Body of pancreas (tissue), 4 donors: ENCODE results near the gene SFXN5. TPM values are rescaled to one million over a fixed set of nuclear protein-coding genes. Genes with fewer than 3 reads are reported as not detected.

Source experiments
- ATAC-seq: fragments of 150-250 bp; one replicate; pipeline ENCODE4 v1.9.1; 2016
- DNase-seq, 4 donors: peaks; one replicate each; pipeline ENCODE4 v3.0.0-alpha.2; 2019
- H3K27ac ChIP-seq, 4 donors: fragments of 200-600 bp; sonication (generic); 1 replicate in 3 of 4; 2 replicates in 1 of 4; pipeline versions ENCODE4 v1.5.1 to v1.6.1; 2016 to 2019; ENCODE audit warnings: mild to moderate bottlenecking in 1 of 4, mixed read lengths in 1 of 4, moderate library complexity in 1 of 4
- H3K27me3 ChIP-seq, 2 donors: fragments of 200-600 bp; sonication (generic); one replicate each; pipeline ENCODE4 v1.6.0; 2016; ENCODE audit warnings: mild to moderate bottlenecking in 1 of 2
- H3K36me3 ChIP-seq, 2 donors: fragments of 200-600 bp; sonication (generic); replicated peaks in 1 of 2; 2 replicates each; pipeline ENCODE4 v1.5.1; 2016; ENCODE audit warnings: low read depth in 2 of 2; ENCODE audit not compliant: insufficient read depth in 1 of 2
- H3K4me1 ChIP-seq: fragments of 200-600 bp; sonication (generic); one replicate; pipeline ENCODE4 v1.6.0; 2016
- H3K4me3 ChIP-seq, 2 donors: fragments of 200-600 bp; sonication (generic); 1 replicate in 1 of 2; 2 replicates in 1 of 2; pipeline ENCODE4 v1.5.1; 2016 to 2019
- H3K9me3 ChIP-seq, 3 donors: fragments of 200-600 bp; sonication (generic); 1 replicate in 2 of 3; 2 replicates in 1 of 3; pipeline ENCODE4 v1.5.1; 2016
- CTCF ChIP-seq, 7 experiments: fragments of 450-650 bp in 4 of 7; fragments of 200-600 bp in 3 of 7; sonication (generic) in 3 of 7; IDR thresholded peaks; one replicate each; pipeline ENCODE4 v1.5.1; 2016 to 2019; ENCODE audit warnings: antibody characterized with exemption in 7 of 7
- POLR2A ChIP-seq, 3 donors: fragments of 450-650 bp; IDR thresholded peaks; one replicate each; pipeline ENCODE4 v1.6.1; 2016; ENCODE audit warnings: antibody characterized with exemption in 3 of 3, mild to moderate bottlenecking in 2 of 3
- WGBS, 2 donors: methylation state at CpG; one replicate each; pipeline ENCODE4 v1.1.5; 2017; 5-methylcytosine and 5-hydroxymethylcytosine counted together
- intact Hi-C: fragments of 100-400 bp; cut with DNase I; formaldehyde crosslinking; loops from one replicate; pipeline ENCODE4 v1.15.1; 2023
- total RNA-seq, 2 donors: library from RNA; depleted of rRNA; stranded (reverse); fragments of >200 nt; gene quantifications; one replicate each; pipeline ENCODE4 v1.1.0, GENCODE V29; 2016

SFXN5 gene
- total RNA-seq, 2 donors from 2014 or later: 4.3 to 5.4 TPM

- H3K4me3 ChIP-seq: no peak overlapping the region
- H3K4me1 ChIP-seq: no peaks in the 10 kb centered on the region
- WGBS, 2 donors: 70 to 73% methylated on average over 8 of the region's 8 CpGs
- intact Hi-C loops: loop anchor here (5.0 kb wide), 2 partner anchors 170 to 185 kb away; no protein-coding TSS in a partner anchor
- ATAC-seq (no peak), DNase-seq (no peak)
- TF ChIP-seq CTCF (IDR thresholded peaks at IDR 0.05): no peak
- TF ChIP-seq POLR2A (IDR thresholded peaks at IDR 0.05): no peak
- no peak overlapping the region for H3K27ac ChIP-seq
- H3K36me3 ChIP-seq: no peaks in the 10 kb centered on the region
- no peaks in the 10 kb centered on the region for H3K27me3 ChIP-seq
- H3K9me3 ChIP-seq: no peaks in the 10 kb centered on the region
Observed at GRCh38 chr2:72992734-72993102, 78.8 kb downstream of the SFXN5 start.

- Histone ChIP-seq H3K27me3 (no peaks in the 10 kb centered on the region), H3K4me3 (no peak overlapping the region), H3K27ac (no peak overlapping the region), H3K36me3 (no peaks in the 10 kb centered on the region), H3K9me3 (no peaks in the 10 kb centered on the region), H3K4me1 (no peaks in the 10 kb centered on the region)
- no peak for TF ChIP-seq POLR2A (IDR thresholded peaks at IDR 0.05)
- TF ChIP-seq CTCF (IDR thresholded peaks at IDR 0.05): no peak
- intact Hi-C loops: loop anchor here (5.0 kb wide), 2 partner anchors 170 to 185 kb away; no protein-coding TSS in a partner anchor
- ATAC-seq (no peak), DNase-seq (no peak)
- 70 to 72% methylated on average over 9 to 11 of the region's 11 CpGs for WGBS, 2 donors
Observed at GRCh38 chr2:72991980-72992733, 79.4 kb downstream of the SFXN5 start.

GRCh38 chr2:72991439-72991725, 80.1 kb downstream of the SFXN5 start:
- no peaks in the 10 kb centered on the region for H3K36me3 ChIP-seq
- DNase-seq (peak in 1 of 4 donors; percentile 6), ATAC-seq (no peak)
- H3K4me1 ChIP-seq: peaks cover 4% of the 10 kb centered on the region
- H3K9me3 ChIP-seq: no peaks in the 10 kb centered on the region
- TF ChIP-seq CTCF (IDR thresholded peaks at IDR 0.05): no peak
- TF ChIP-seq POLR2A (IDR thresholded peaks at IDR 0.05): no peak
- no peak overlapping the region for H3K27ac ChIP-seq
- 78 to 90% methylated on average over 6 of the region's 6 CpGs for WGBS, 2 donors
- no peaks in the 10 kb centered on the region for H3K27me3 ChIP-seq
- no peak overlapping the region for H3K4me3 ChIP-seq
- intact Hi-C loops: loop anchor here (5.0 kb wide), 2 partner anchors 171 to 186 kb away; no protein-coding TSS in a partner anchor

GRCh38 chr2:72990695-72991438, 80.6 kb downstream of the SFXN5 start:
- Histone ChIP-seq H3K27ac (no peak overlapping the region), H3K27me3 (no peaks in the 10 kb centered on the region), H3K4me1 (peaks cover 9% of the 10 kb centered on the region), H3K9me3 (no peaks in the 10 kb centered on the region), H3K36me3 (no peaks in the 10 kb centered on the region), H3K4me3 (no peak overlapping the region)
- intact Hi-C loops: loop anchor here (5.0 kb wide), 2 partner anchors 171 to 186 kb away; no protein-coding TSS in a partner anchor
- WGBS, 2 donors: 87 to 88% methylated on average over 13 of the region's 13 CpGs
- TF ChIP-seq CTCF (IDR thresholded peaks at IDR 0.05): no peak
- no peak for TF ChIP-seq POLR2A (IDR thresholded peaks at IDR 0.05)
- DNase-seq (peak in 1 of 4 donors; percentile 7), ATAC-seq (no peak)
